Articular chondrocyte of knee joint (primary cell): ENCODE data around the gene HYAL4. TPM values are rescaled to one million over a fixed set of nuclear protein-coding genes. Genes with fewer than 3 reads are reported as not detected.

ENCODE experiments used
- total RNA-seq: library from RNA; depleted of rRNA; stranded (reverse); fragments of >200 nt; gene quantifications from 2 replicates; pipeline ENCODE4 v1.2.3, GENCODE V29; 2012

HYAL4 gene, protein sequence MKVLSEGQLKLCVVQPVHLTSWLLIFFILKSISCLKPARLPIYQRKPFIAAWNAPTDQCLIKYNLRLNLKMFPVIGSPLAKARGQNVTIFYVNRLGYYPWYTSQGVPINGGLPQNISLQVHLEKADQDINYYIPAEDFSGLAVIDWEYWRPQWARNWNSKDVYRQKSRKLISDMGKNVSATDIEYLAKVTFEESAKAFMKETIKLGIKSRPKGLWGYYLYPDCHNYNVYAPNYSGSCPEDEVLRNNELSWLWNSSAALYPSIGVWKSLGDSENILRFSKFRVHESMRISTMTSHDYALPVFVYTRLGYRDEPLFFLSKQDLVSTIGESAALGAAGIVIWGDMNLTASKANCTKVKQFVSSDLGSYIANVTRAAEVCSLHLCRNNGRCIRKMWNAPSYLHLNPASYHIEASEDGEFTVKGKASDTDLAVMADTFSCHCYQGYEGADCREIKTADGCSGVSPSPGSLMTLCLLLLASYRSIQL
- total RNA-seq: not detected in 2 replicates

DNA sequence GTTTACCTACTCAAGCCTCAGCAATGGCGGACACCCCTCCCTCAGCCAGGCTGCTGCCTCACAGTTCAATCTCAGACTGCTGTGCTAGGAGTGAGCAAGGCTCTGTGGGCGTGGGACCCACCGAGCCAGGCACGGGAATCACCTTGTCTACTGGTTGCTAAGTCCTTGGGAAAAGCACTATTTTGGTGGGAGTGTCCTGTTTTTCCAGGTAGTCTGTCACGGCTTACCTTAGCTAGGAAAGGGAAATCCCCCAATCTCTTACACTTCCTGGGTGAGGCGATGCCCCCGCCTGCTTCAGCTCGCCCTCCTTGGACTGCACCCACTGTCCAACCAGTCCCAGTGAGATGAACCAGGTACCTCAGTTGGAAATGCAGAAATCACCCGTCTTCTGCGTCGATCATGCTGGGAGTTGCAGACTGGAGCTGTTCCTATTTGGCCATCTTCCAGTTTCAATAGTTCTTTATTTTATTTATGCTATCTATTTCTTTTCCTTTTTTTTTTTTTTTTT lies at the start of gene HYAL4:
HYAL4 (plus strand) TSS at position 458 of the 508 bp plus-strand sequence. CDS start 23,105 bp downstream, outside the sequence.

DNA sequence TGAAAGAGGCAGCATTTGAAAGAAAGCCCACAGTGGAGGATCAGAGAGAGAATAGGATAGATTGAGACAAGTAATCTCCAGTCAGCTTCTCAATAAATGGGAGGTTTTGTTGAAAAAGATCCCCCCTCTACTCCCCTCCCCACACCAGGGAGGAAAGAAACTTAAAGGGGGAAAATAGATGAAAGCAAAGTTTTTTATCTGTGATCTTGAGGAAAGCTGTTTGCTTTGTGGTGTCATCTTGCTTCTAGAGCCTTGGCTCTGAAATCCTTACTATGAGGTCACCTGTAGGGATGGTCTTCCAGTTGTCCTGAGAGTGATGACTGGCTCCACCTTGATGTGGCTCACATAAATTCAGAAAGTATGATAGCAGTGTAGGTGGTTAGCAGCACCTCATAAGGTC lies 80.0 kb downstream of the HYAL4 start, which contains the start of gene SPAM1:
SPAM1 (plus strand) TSS at position 301 of the 400 bp plus-strand sequence. CDS start 28,330 bp downstream, outside the sequence.

Other genes with a start within 250 kb of the HYAL4 start
- gene ASB15, start 243.3 kb upstream of the HYAL4 start, total RNA-seq: not detected in 2 replicates
- not detected in 2 replicates for gene LMOD2, start 189.3 kb upstream of the HYAL4 start, total RNA-seq
- gene WASL, start 96.2 kb upstream of the HYAL4 start, total RNA-seq: 23.8 and 26.2 TPM in 2 replicates
- not detected in 2 replicates for gene SPAM1, start 80.1 kb downstream of the HYAL4 start, total RNA-seq
- gene TMEM229A, start 187.9 kb downstream of the HYAL4 start, total RNA-seq: not detected in 2 replicates